ENCODE data around the gene AVPR2. TPM values are rescaled to one million over a fixed set of nuclear protein-coding genes. Genes with fewer than 3 reads are reported as not detected.

AVPR2 gene
- total and polyA plus RNA-seq, 2 donors (not counting 1 experiment from before 2014, with no cell fraction given): 0.12 TPM; not detected in 1

DNA sequence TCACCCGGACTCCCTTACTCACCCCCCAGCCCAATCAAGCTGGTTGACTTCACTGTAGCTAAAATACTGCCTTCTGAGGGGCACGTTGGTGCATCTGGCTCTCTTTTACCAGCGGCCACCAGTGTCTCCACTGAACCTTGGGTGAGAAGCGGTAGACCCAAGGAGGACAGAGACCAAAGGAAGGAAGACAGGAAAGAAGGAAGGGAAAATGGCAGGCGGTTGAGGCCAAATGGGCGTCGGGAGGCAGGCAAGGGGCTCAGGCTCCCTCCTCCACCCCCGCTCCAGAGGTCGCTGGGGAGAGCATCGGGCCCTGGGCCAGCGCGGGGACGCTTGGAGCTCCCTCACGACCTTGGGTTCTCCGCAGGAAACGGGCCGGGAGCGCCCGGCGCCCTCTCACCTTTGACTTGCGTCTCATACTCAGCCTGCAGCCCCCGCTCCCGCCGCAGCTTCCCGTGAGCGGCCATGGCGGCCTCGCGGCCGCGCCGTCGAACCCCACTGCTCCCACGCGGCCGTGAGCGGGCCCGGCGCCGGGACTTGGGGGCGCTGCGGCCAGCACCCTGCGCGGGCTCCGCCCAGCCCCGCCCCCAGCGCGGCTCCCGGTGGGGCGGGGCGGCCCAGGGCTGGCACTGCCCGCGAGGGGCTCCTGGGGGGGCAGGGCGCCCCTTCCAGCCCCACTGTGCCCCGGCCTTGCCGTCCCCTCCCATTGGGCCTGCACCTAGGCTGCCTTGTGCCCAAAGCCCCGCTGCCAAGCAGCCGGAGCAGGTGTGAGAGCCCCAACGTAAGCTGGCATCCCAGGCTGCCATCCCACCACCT, 21.5 kb downstream of the AVPR2 start, which contains the start of gene ARHGAP4:
Gene ARHGAP4 (minus strand): TSS at position 526 of the 813 bp plus-strand sequence. CDS start 62 bp downstream, at position 464.
- peaks cover 34% of the 10 kb centered on the region for H3K79me2 ChIP-seq (ENCODE audit: control insufficient read depth, insufficient read depth, low read length)
- peak within 1 kb of the TSS; percentile 96 for H3K9ac ChIP-seq (ENCODE audit: low read length)
- ATAC-seq (ENCODE audit: low read depth): peak; percentile 3
- Mint-ChIP-seq H3K27me3 (no peaks in the 10 kb centered on the region), H3K27ac (peak within 1 kb of the TSS; percentile 98), H3K9me3 (ENCODE audit: insufficient read depth) (no peaks in the 10 kb centered on the region), H3K4me1 (peaks cover 46% of the 10 kb centered on the region), H3K4me3 (peak within 1 kb of the TSS; percentile 96)
- H2AFZ ChIP-seq (ENCODE audit: insufficient read depth, low read depth, low read length, poor library complexity, severe bottlenecking): peak within 1 kb of the TSS; percentile 39
- H3K27me3 ChIP-seq (replicated peaks in 1 of 4; ENCODE audit: control extremely low read depth in 1 of 4, control insufficient read depth in 3 of 4, insufficient read depth in 4 of 4, low read length in 3 of 4): no peaks in the 10 kb centered on the region
- peaks cover 0 to 20% of the 10 kb centered on the region in 2 experiments for H3K36me3 ChIP-seq (replicated peaks in 1 of 2; ENCODE audit: control extremely low read depth in 1 of 2, control insufficient read depth in 1 of 2, extremely low read depth in 1 of 2, insufficient read depth in 2 of 2, low read length in 1 of 2)
- H3K4me2 ChIP-seq (replicated peaks; ENCODE audit: low read depth, low read length, poor library complexity, severe bottlenecking): peak within 1 kb of the TSS; percentile 98
- TF ChIP-seq, protein P1, sequence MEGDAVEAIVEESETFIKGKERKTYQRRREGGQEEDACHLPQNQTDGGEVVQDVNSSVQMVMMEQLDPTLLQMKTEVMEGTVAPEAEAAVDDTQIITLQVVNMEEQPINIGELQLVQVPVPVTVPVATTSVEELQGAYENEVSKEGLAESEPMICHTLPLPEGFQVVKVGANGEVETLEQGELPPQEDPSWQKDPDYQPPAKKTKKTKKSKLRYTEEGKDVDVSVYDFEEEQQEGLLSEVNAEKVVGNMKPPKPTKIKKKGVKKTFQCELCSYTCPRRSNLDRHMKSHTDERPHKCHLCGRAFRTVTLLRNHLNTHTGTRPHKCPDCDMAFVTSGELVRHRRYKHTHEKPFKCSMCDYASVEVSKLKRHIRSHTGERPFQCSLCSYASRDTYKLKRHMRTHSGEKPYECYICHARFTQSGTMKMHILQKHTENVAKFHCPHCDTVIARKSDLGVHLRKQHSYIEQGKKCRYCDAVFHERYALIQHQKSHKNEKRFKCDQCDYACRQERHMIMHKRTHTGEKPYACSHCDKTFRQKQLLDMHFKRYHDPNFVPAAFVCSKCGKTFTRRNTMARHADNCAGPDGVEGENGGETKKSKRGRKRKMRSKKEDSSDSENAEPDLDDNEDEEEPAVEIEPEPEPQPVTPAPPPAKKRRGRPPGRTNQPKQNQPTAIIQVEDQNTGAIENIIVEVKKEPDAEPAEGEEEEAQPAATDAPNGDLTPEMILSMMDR (IDR thresholded peaks at IDR 0.05): no peak
- TF ChIP-seq EZH2 (IDR thresholded peaks at IDR 0.05; ENCODE audit: borderline replicate concordance, insufficient read depth, low read depth, low read length, poor library complexity, severe bottlenecking): no peak
- intact Hi-C loops (cut with micrococcal nuclease): loop anchor here (1.0 to 5.0 kb wide), 5 partner anchors 9 to 445 kb away; partner anchors contain the start of genes ABCD1, BCAP31, L1CAM and NAA10
- H3K4me1 ChIP-seq (ENCODE audit: control insufficient read depth in 2 of 2, insufficient read depth in 2 of 2, low read length in 2 of 2): peaks cover 43 to 61% of the 10 kb centered on the region in 2 donors
- H3K9me3 ChIP-seq (ENCODE audit: control extremely low read depth in 1 of 3, control insufficient read depth in 2 of 3, insufficient read depth in 1 of 3, low read length in 2 of 3): no peaks in the 10 kb centered on the region
- H4K20me1 ChIP-seq (ENCODE audit: control insufficient read depth, insufficient read depth, low read length, poor library complexity, severe bottlenecking): peaks cover 25% of the 10 kb centered on the region
- WGBS (ENCODE audit: insufficient coverage): 1% methylated on average over 56 of the region's 59 CpGs
- DNase-seq: peak; percentile 70
- ChIA-PET POLR2A (interaction anchor here (1.0 to 5.2 kb wide), 16 partner anchors 8 to 486 kb away, joined by 3 to 58 read pairs (median 6); partner anchors contain the start of genes HCFC1, IDH3G, L1CAM and NAA10), CTCF (interaction anchor here (0.9 to 13.1 kb wide), 10 partner anchors 8 to 611 kb away, joined by 3 to 325 read pairs (median 3); partner anchors contain the start of genes HCFC1, IDH3G, NAA10 and RENBP)
- H3K27ac ChIP-seq (ENCODE audit: low read length in 2 of 2): peak within 1 kb of the TSS; percentile 96 to 98
- H3K4me3 ChIP-seq (ENCODE audit: control extremely low read depth in 1 of 5, extremely low read depth in 1 of 5, insufficient read depth in 1 of 5, low read depth in 2 of 5, low read length in 4 of 5): peak within 1 kb of the TSS; percentile 65 to 88 (median 77)
